Measurements from ENCODE around the gene SHISA9. TPM values are rescaled to one million over a fixed set of nuclear protein-coding genes. Genes with fewer than 3 reads are reported as not detected.

The SHISA9 gene
- total RNA-seq, 2 experiments from 2014 or later: not detected

DNA sequence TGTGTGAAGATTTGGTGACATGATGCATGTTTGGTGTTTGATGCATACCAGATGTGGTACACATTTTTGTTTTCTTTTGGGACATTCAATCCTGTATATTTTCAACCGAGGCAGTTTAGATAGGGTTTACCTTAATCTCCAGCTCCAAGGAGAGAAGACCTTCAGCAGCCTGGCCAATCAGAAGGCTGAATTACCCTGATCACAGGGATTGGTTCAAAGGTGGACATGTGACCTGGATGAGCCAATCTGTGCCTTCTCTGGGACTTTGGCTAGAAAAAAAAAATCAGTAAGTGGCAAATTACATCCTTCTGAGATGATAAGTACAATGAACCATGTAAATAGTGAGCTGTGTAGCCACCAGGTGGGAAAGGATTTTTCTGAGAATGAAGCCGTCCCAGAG is 205.1 kb downstream of the SHISA9 start:
- POLR2A ChIA-PET: no interaction called here
- CTCF ChIA-PET: no interaction called here

DNA sequence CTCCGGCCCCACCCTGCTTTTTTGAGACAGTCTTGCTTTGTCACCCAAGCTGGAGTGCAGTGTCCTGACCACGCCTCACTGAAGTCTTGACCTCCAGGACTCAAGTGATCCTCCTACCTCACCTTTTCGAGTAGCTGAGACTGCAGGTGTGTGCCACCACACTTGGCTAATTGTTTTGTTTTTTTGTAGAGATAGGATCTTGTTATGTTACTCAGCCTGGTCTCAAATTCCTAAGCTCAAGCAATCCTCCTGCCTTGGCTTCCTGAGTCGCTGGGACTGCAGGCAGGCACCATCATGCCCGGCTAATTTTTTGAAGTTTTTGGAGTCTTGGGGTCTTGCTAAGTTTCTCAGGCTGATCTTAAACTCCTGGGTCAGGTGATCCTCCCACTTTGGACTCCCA is 206.7 kb downstream of the SHISA9 start:
- POLR2A ChIA-PET: no interaction called here
- CTCF ChIA-PET: no interaction called here

DNA sequence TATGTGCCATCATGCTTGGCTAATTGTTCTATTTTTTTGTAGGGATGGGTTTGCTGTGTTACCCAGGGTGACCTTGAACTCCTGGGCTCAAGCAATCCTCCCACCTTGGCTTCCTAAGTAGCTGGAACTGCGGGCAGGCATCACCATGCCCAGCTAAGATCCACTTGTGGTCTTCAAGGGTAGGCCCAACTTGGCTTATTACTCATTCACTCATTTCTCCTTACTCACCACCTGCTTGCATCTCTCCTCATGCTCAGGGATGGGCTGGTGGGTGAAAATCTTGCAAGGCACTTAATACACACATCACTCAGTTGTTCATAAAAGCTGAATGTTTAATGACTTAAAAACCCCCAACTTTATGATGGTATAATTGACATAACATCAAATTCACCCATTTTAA is 207.8 kb downstream of the SHISA9 start:
- POLR2A ChIA-PET: no interaction called here
- CTCF ChIA-PET: no interaction called here

DNA sequence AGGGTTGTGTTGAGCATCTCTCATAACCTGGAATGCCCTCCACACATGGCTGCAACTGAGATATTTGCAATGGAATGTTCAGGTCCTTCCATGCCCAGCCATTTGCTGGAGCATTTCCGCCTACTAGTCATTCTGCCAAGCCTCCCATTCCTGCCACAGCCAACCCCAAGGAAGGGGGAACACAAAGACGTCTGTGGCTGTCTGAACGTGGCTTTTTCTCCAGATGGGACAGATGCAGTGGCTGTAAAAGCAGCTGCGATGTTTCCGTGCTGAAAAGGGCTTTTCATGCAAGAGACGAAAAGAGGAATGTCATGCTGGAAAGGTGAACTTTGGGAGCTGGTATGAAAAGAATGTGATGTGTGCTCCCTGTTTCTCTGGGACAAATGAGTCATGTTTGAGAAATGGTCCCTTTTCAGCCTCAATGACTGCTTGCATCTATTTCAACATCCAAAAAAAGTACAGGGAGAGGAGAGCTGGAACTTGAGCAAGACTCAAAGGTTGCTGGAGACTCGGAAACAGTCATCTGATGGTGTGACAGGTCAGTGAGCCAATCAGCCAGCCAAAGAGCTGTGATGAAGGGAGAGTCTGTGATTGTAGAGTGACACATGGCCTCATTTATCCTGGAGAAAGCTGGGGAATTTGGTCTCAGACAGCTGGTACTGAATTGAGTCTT is 208.9 kb downstream of the SHISA9 start:
- POLR2A ChIA-PET: no interaction called here
- CTCF ChIA-PET: no interaction called here

DNA sequence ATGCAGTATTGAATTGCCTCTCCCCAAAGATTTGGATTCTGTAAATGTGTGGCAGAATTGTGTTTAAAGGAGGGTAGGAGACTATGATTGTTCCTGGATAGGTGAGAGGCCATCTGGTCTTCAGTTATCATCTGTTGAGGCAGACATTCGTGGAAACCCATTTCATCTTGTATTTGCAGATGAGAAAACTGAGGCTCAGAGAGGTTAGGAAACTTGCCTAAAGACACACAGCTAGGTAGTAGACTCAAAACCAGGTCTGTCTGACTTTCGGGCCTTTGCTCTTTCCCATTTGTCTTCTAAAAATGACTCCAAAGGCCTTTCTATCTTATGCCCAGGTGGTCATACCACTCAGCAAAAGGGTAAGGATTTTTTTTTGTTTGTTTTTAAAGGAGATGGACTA is 210.3 kb downstream of the SHISA9 start:
- ChIA-PET CTCF (no interaction called here), POLR2A (no interaction called here)

DNA sequence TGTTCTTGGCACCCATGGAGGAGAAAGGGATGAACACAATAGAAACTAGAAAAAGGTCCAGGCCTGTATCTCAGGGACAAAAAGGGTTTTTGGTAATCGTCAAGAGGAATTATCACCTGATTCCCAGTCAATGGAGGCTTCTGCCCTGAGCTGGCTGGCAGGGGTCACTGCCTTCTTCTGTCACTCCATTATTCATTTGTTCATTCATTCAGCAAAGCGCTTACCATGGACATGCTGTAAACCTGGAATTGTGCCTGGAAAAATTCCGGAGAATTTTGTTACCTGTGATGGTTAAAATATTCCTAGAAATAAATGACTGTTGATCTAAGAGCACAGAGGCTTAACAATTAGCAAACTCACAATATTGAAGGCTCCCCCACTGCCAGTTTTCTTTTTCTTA is 212.3 kb downstream of the SHISA9 start:
- CTCF ChIA-PET: no interaction called here
- POLR2A ChIA-PET: no interaction called here

DNA sequence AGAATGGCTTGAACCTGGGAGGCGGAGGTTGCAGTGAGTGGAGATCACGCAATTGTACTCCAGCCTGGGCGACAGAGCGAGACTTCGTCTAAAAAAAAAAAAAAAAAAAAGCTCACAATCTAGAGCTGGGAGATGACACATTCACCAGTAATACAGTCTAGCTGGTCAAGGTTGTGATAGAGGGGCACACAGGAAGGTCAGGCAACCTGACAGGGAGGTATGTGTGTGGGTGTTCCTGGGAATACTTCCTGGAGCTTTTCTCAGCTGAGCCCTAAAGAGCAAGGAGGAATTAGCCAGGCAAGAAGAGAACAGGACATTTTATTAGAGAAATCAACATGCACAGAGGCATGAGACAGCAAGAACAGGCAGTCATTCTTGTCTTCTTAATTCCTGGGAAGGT is 216.7 kb downstream of the SHISA9 start:
- POLR2A ChIA-PET: no interaction called here
- CTCF ChIA-PET: no interaction called here

DNA sequence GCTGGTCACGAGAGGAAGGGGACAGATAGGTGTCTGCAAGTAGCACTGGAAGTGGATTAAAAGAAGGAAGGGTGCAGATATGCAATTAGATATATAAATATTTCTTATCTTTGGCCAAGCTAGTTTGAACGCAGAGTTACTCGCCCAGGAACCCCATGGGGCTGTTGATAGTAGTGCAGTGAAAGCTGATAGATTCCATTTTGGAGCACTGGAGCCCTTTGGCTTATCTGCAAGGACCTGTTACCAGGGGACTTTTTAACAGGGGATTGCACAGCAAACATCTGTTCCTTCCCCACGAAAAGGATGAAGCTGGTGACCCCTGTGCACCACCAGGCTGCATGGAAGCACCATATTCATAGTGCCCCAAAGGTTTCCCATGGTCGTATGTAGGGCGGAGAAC is 218.7 kb downstream of the SHISA9 start:
- ChIA-PET CTCF (no interaction called here), POLR2A (no interaction called here)

DNA sequence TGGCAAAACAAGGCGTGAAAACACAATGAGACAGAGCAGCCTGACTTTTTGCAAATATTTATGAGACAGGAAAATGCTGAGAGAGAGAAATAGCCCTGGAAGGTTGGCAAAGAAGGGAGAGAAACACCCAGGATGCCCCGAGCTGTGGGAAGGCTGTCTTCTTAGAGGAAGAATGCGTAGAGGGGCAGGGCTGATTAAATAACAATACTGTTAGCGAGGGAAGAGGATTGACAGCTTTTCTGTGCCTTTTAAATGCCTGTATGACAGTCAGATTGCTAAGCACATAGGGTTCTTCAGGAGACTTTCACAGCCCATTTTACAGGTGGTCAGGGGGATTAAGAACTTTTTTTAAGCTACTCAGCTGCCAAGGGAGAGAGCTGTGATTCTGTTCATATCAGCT is 219.2 kb downstream of the SHISA9 start:
- ChIA-PET POLR2A (no interaction called here), CTCF (no interaction called here)

DNA sequence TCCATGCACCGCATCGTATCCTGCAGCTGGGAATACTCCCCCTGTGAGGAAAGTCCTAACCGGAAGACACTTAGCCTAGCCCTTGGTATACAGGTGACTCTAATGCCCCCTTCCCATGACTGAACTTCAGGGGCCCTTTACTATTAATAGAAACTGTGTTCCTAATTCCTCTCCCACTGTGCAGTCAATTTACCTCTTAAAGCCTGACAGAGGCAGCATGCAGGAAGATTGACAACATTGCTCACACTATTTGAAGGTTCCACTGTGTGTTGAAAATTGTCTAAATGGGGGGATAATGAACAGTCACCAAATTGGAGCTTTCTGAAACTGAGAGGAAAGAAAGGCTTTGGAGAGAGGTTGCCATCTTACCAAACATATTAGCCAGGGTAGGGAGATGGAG is 222.6 kb downstream of the SHISA9 start:
- ChIA-PET POLR2A (no interaction called here), CTCF (no interaction called here)

DNA sequence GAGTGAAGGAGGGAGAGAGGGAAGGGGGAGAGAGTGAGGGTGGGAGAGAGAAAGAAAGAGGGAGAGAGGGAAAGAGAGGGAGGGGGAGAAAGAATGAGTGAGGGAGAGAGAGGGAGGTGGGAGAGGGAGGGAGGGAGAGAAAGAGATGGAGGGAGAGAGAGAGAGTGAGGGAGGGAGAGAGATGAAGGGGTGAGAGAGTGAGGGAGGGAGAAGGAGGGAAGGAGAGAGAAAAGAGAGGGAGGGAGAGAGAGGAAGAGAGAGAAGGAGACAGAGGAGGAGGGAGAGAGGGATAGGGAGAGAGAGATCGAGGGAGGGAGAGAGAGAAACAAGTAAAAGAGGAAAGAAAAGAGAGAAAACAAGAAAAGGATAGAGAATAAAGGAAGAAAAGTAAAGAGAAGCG is 225.7 kb downstream of the SHISA9 start:
- ChIA-PET POLR2A (no interaction called here), CTCF (no interaction called here)

DNA sequence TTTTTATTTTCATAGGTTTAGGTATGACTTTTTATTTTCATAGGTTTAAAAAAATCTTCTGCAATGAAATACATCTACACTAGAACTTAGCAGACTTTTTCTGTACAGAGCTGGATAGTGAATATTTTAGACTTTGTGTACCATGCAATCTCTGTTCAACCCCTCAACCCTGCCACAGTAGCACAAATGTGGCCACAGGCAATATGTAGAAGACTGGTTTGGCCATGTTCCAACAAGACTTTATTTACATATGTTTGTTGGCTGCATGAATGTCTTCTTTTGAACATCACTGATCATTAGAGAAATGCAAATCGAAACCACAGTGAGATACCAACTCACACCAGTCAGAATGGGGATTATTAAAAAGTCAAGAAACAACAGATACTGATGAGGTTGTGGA is 229.2 kb downstream of the SHISA9 start:
- CTCF ChIA-PET: no interaction called here
- POLR2A ChIA-PET: no interaction called here

DNA sequence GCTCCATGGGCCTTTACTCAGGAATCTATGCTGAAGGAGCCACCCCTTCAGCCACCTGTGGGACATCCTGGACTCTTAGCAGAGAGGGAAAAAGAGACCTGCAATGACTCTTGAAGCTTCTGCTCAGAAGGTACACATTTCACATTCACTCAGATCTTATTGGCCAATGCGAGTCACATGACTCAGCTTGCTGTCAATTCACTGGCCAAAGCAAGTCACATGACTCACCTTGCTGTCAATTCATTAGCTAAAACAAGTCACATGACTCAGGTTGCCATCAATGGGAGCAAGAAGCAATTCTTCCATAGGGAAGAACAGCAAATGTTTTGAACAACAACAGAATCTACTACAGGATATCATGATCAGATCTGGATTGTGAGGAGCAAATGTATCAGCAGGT is 233.4 kb downstream of the SHISA9 start:
- ChIA-PET CTCF (no interaction called here), POLR2A (no interaction called here)

DNA sequence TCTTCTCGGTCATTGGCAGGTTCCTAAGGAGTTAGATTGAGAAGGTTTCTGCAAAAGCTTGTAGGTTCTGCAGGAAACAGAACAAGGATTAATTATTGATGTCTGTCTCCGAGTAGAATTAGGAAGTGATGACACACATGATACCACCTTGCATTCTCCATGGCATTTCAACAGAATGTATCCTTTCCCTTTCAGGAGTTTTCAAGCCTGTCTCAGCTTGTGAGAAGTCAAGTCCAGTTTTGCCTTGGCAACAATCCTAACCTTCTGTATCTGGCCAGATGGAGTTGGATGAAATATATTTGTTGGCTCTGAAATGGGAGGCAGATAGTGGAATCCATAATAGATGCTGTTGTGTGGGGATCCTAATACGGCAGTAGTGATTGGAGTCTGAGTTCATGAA is 235.5 kb downstream of the SHISA9 start:
- POLR2A ChIA-PET: interaction anchor here (0.7 kb wide), 1 partner anchor 185 kb away, joined by 7 read pairs; no protein-coding TSS in a partner anchor
- CTCF ChIA-PET: interaction anchor here (0.5 kb wide), 1 partner anchor 11 kb away, joined by 4 read pairs; no protein-coding TSS in a partner anchor

DNA sequence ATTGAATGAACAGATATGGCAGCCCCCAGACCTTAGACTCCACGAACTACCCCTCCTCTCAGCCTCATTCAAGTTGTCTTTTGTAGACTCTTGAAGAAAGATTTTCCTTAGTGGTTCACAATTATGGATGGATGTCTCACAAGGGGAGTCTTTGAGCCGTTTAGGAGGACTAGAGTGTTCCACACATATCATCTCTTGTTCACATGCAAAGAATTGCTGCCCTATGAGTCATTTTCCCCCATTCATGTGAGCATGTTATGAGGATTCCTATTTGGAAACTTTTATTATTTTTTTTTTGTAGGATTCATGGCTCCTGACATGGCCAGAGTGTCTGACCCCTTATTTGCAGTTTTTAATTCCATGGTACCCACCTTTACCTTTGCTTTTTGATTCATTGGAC is 237.1 kb downstream of the SHISA9 start:
- ChIA-PET POLR2A (no interaction called here), CTCF (no interaction called here)

DNA sequence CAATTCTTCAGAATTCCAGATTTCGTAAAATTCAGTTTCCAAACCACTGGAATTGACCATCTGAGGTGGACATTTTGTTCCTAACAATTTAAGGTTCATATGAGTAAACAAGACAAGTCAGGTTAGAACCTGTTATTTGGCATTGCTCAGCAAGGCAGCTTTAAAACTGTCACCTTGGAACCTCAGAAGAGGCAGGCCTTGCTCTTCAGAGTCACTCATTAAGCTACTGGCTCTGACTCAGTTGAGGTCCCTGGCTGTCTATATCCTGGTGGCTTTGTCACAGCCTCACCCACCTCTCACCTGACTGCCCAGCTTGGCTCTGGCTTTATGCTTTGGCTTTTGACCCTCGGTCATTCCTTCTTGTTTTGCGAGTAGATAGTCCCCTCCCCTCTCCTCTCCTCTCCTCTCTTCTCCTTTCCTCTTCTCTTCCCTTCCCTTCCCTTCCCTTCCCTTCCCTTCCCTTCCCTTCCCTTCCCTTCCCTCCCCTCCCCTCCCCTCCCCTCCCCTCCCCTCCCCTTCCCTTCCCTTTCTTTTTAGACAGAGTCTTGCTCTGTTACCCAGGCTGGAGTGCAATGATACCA is 238.4 kb downstream of the SHISA9 start:
- POLR2A ChIA-PET: no interaction called here
- CTCF ChIA-PET: no interaction called here

DNA sequence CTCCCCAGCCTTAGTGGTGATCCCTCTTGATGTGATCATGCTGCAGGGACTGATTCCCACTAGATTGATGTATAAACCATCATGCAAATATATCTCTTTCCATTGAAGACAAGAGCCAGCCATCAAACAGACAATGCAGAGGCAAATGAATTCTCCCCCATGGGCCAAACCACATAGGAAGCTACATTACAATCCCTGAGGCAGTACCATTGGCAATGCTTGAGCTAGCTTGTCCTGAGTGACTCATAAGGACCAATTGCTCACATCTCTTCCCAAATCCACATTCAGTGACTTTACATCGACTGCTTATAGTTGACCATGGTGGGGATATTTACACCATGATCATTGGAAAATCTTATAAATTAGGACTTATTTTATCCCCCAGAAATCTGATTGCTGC is 242.2 kb downstream of the SHISA9 start:
- ChIA-PET CTCF (no interaction called here), POLR2A (no interaction called here)

DNA sequence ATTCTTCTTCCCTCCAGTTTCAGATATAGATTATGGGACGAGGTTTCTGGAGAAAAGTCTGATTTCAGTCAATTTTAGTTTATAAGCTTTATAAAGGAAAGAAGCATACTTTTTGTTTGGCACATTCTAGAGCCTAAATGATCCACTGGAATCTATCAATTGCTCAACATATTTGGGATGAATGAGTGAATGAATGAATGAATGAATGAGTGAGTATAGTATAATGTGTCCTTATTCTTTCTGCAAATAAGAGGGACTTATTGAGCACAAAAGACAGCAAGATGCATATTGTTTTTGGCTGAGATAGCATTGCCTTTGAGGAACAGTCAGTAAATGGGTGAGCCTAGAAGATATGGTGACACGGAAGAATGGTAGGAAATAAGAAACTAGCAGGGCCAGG is 245.4 kb downstream of the SHISA9 start:
- ChIA-PET POLR2A (no interaction called here), CTCF (no interaction called here)

DNA sequence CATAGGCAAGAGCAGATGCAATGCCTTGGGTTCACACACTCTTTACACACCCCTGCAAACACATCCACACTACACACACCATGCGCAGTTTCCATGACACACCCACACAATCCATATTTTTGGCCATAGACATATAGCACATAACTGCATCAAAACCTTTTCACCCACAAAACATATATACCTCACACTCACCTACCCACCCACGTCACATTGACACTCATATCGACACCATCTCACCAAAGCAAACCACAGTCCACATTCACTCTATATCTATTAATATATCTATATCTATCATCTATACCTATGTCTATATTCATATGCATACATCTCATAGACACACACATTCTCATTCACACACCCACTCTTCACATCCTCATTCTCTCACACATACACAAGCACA is 246.9 kb downstream of the SHISA9 start:
- CTCF ChIA-PET: no interaction called here
- POLR2A ChIA-PET: no interaction called here

DNA sequence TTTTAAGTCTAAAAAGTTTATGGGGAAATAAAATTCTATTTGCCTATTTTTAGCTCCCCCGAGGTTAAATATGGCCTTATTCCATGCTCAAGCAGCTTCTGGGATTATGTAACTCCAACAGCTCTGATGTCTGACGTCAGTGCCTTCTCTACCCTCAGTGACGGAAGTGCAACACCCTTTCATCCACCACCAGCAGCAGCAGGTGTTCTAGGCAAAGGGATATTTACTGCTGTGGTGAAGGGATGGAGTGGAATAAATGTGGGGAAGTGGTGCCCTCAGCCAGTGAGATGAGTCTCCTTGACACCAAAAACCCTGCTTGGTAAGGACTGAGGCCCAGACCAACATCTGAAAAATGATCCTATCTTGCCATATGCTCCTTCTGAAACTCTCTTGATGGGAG is 247.4 kb downstream of the SHISA9 start:
- ChIA-PET CTCF (no interaction called here), POLR2A (no interaction called here)

DNA sequence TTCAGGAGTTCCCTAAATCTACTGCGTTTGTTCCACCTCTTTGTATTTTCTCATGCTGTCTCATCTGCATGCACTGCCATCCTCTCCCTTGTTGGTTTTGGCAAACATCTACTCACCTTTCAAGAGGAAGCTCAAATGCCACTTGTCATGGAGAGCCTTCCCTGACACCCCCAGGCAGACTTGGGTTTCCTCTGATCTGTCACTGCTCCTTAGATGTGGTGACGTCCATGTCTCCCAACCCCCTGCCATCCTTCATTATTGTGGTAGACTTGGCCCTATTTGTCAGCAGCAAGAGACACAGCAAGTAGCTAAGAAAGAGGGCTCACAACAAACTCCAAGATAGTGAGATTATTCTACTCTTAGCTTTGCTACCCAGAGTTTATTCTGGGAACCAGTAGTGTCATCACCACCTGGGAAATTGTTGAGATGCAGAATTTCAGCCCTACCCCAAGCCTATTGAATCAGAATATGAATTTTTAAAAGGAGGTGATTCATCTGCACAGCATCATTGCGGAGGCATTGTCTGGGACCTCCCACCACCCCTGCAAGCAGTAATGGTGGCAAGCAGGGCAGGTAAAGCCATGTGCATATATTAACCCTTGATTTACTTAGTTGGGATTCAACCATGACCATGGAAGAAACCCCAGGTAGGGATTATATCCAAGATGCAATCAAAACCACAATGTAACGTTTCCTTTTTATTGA is 248.9 kb downstream of the SHISA9 start:
- CTCF ChIA-PET: no interaction called here
- POLR2A ChIA-PET: no interaction called here

DNA sequence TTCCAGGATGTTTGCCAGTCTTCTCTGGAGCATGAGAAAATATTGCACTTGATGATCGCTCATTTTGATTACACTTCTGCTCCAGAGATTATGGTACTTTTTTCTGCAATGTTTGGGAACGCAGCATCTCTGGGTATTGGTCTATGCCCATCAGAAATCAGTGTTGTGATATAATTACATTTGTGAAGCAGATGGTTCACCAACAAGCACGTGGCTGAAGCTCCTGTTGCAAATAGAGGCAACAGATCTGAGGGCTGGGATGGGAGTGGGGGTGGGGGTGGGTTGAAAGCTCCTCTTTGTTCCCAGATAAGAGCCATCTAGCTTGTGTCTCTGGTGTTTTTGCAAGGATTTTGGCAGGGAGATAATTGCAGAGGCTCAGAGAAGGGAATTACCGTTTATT is 252.3 kb downstream of the SHISA9 start:
- POLR2A ChIA-PET: no interaction called here
- CTCF ChIA-PET: no interaction called here
